ENCODE measurements around the gene UNC45A.
"Not testable (repeated sequence)": the region's sequence is repeated elsewhere in the genome, so short reads cannot be mapped to it uniquely, and the experiment has no call there.

UNC45A gene

GRCh38 chr15:90934949-90935751, at the start of gene UNC45A:
UNC45A (plus strand) TSS chr15:90935285; CDS start chr15:90935325, 40 bp downstream.
- peak; percentile 91 to 94 for DNase-seq (ENCODE audit: low read depth in 2 of 2)

- peak; percentile 59 to 68 for DNase-seq (ENCODE audit: low read depth in 2 of 2)
Observed at GRCh38 chr15:90885432-90886290, 49.4 kb upstream of the UNC45A start.

GRCh38 chr15:90886291-90886614, 48.8 kb upstream of the UNC45A start:
- DNase-seq (ENCODE audit: low read depth in 2 of 2): no peak

- DNase-seq (ENCODE audit: low read depth in 2 of 2): no peak
Observed at GRCh38 chr15:90887037-90887481, 48.0 kb upstream of the UNC45A start.

GRCh38 chr15:90889313-90889730, 45.8 kb upstream of the UNC45A start:
- no peak for DNase-seq (ENCODE audit: low read depth in 2 of 2)

- no peak for DNase-seq (ENCODE audit: low read depth in 2 of 2)
Observed at GRCh38 chr15:90889736-90890456, 45.2 kb upstream of the UNC45A start.

GRCh38 chr15:90890839-90891238, 44.2 kb upstream of the UNC45A start:
- DNase-seq (ENCODE audit: low read depth in 2 of 2): no peak

- DNase-seq (ENCODE audit: low read depth in 2 of 2): no peak
Observed at GRCh38 chr15:90891346-90891949, 43.6 kb upstream of the UNC45A start.

- no peak for DNase-seq (ENCODE audit: low read depth in 2 of 2)
Observed at GRCh38 chr15:90892023-90892422, 43.1 kb upstream of the UNC45A start.

- DNase-seq (ENCODE audit: low read depth in 2 of 2): no peak
Observed at GRCh38 chr15:90892498-90893174, 42.4 kb upstream of the UNC45A start.

- no peak for DNase-seq (ENCODE audit: low read depth in 2 of 2)
Observed at GRCh38 chr15:90893175-90894090, 41.7 kb upstream of the UNC45A start.

GRCh38 chr15:90895571-90896117, 39.4 kb upstream of the UNC45A start:
- DNase-seq (ENCODE audit: low read depth in 2 of 2): no peak

- not testable (repeated sequence) for DNase-seq (ENCODE audit: low read depth in 2 of 2)
Observed at GRCh38 chr15:90897131-90897655, 37.9 kb upstream of the UNC45A start.

- DNase-seq (ENCODE audit: low read depth in 2 of 2): no peak
Observed at GRCh38 chr15:90901175-90902039, 33.7 kb upstream of the UNC45A start.

GRCh38 chr15:90902040-90902839, 32.8 kb upstream of the UNC45A start:
- peak; percentile 34 to 41 for DNase-seq (ENCODE audit: low read depth in 2 of 2)

GRCh38 chr15:90902840-90903732, 32.0 kb upstream of the UNC45A start, which contains the start of gene MAN2A2:
MAN2A2 (plus strand) TSS chr15:90903302; CDS start chr15:90904208, 906 bp downstream.
- peak; percentile 48 to 59 for DNase-seq (ENCODE audit: low read depth in 2 of 2)

All from stimulated activated CD8-positive, alpha-beta memory T cell treated with anti-CD3 and anti-CD28 coated beads, Interleukin-2, amount 100 ng/mL, for 1 hour (primary cell).